MCF 10A (cell line): ENCODE measurements around the gene WNT10A. TPM values are rescaled to one million over a fixed set of nuclear protein-coding genes. Genes with fewer than 3 reads are reported as not detected.
"Not testable (repeated sequence)": the region's sequence is repeated elsewhere in the genome, so short reads cannot be mapped to it uniquely, and the experiment has no call there.

Experiments used
- BruUV-seq: library from RNA; stranded (reverse); fragments of 400-500 nt; replicated peaks from 2 replicates; lab custom pipeline; 2021; lab: Mats Ljungman, UMichigan
- CTCF ChIA-PET: fragments of 300-600 bp; sonication (Branson Sonifier 250); formaldehyde crosslinking; extraction: SDS; loops from one replicate; lab custom pipeline; 2021; ENCODE audit warnings: antibody characterized with exemption, inconsistent platforms; lab: Yijun Ruan, JAX
- POLR2A ChIA-PET: fragments of 300-600, 350-650 bp; sonication (Branson Sonifier 250); formaldehyde crosslinking; extraction: SDS; loops from one replicate; lab custom pipeline; 2020; ENCODE audit warnings: antibody characterized with exemption, inconsistent platforms; lab: Yijun Ruan, JAX
- DNase-seq: peaks from one replicate; pipeline ENCODE4 v3.0.0-alpha.2; 2018; ENCODE audit not compliant: unreplicated experiment
- H3K27ac Mint-ChIP-seq: one replicate; pipeline ENCODE4 v1.8.0; 2022; ENCODE audit warnings: mild to moderate bottlenecking, low read depth, mixed read lengths; ENCODE audit not compliant: unreplicated experiment
- H3K27me3 Mint-ChIP-seq: one replicate; pipeline ENCODE4 v1.8.0; 2022; ENCODE audit warnings: mixed read lengths; ENCODE audit not compliant: insufficient read depth, unreplicated experiment
- H3K36me3 Mint-ChIP-seq: one replicate; pipeline ENCODE4 v1.8.0; 2022; ENCODE audit warnings: mild to moderate bottlenecking, moderate library complexity, mixed read lengths; ENCODE audit not compliant: insufficient read depth, unreplicated experiment
- H3K4me1 Mint-ChIP-seq: one replicate; pipeline ENCODE4 v1.8.0; 2022; ENCODE audit warnings: mixed read lengths; ENCODE audit not compliant: insufficient read depth, unreplicated experiment
- H3K4me3 Mint-ChIP-seq: one replicate; pipeline ENCODE4 v1.8.0; 2022; ENCODE audit warnings: mild to moderate bottlenecking, moderate library complexity, mixed read lengths; ENCODE audit not compliant: unreplicated experiment
- H3K9me3 Mint-ChIP-seq: one replicate; pipeline ENCODE4 v1.8.0; 2022; ENCODE audit warnings: mixed read lengths; ENCODE audit not compliant: unreplicated experiment
- CTCF ChIP-seq: fragments of 200-600 bp; IDR thresholded peaks from one replicate; pipeline ENCODE4 v1.8.0; 2022; ENCODE audit warnings: antibody characterized with exemption, mild to moderate bottlenecking; ENCODE audit not compliant: unreplicated experiment
- intact Hi-C: fragments of 100-400 bp; cut with micrococcal nuclease; formaldehyde crosslinking; loops from 2 replicates; pipeline ENCODE4 v1.14.1; 2022
- total RNA-seq: library from RNA; stranded (reverse); gene quantifications from 2 replicates; pipeline ENCODE4 v1.2.3, GENCODE V29; 2022

WNT10A gene
- total RNA-seq, 1 experiment from 2014 or later = not detected

- ChIA-PET CTCF (no interaction called here), POLR2A (no interaction called here)
- Mint-ChIP-seq H3K27me3 (peaks cover 61% of the 10 kb centered on the region), H3K27ac (no peak overlapping the region), H3K9me3 (no peaks in the 10 kb centered on the region), H3K36me3 (peaks cover 7% of the 10 kb centered on the region), H3K4me1 (no peaks in the 10 kb centered on the region), H3K4me3 (no peak overlapping the region)
- no peak for DNase-seq
- intact Hi-C loops = no loop called here
- TF ChIP-seq CTCF = no peak
- BruUV-seq = no TSS peak
Observed at GRCh38 chr2:218925434-218925833, 44.8 kb downstream of the WNT10A start.

GRCh38 chr2:218927422-218927821 lies 46.8 kb downstream of the WNT10A start:
- peaks cover 52% of the 10 kb centered on the region for H3K27me3 Mint-ChIP-seq
- no TSS peak for BruUV-seq
- H3K27ac Mint-ChIP-seq = no peak overlapping the region

GRCh38 chr2:218927876-218928275 lies 47.2 kb downstream of the WNT10A start:
- ChIA-PET POLR2A (interaction anchor here (0.7 kb wide), 1 partner anchor 19 kb away, joined by 3 read pairs; no protein-coding TSS in a partner anchor), CTCF (interaction anchor here (1.0 kb wide), 1 partner anchor 218 kb away, joined by 7 read pairs; no protein-coding TSS in a partner anchor)
- TF ChIP-seq CTCF = no peak
- Mint-ChIP-seq H3K36me3 (peaks cover 7% of the 10 kb centered on the region), H3K4me3 (no peak overlapping the region), H3K27ac (no peak overlapping the region), H3K27me3 (peaks cover 53% of the 10 kb centered on the region), H3K9me3 (no peaks in the 10 kb centered on the region), H3K4me1 (no peaks in the 10 kb centered on the region)
- intact Hi-C loops = no loop called here
- BruUV-seq = no TSS peak
- no peak for DNase-seq

More at GRCh38 chr2:218927422-218927821, 46.8 kb downstream of the WNT10A start:
- TF ChIP-seq CTCF = no peak
- ChIA-PET POLR2A (interaction anchor here (0.7 kb wide), 1 partner anchor 19 kb away, joined by 3 read pairs; no protein-coding TSS in a partner anchor), CTCF (interaction anchor here (0.7 kb wide), 1 partner anchor 230 kb away, joined by 3 read pairs; no protein-coding TSS in a partner anchor)
- Mint-ChIP-seq H3K9me3 (no peaks in the 10 kb centered on the region), H3K36me3 (peaks cover 7% of the 10 kb centered on the region), H3K4me3 (no peak overlapping the region), H3K4me1 (no peaks in the 10 kb centered on the region)
- DNase-seq = no peak
- intact Hi-C loops = no loop called here

GRCh38 chr2:218930488-218930887 lies 49.8 kb downstream of the WNT10A start:
- H3K4me3 Mint-ChIP-seq, BruUV-seq, CTCF ChIA-PET, H3K27ac Mint-ChIP-seq, H3K36me3 Mint-ChIP-seq, intact Hi-C loops, POLR2A ChIA-PET, DNase-seq, H3K9me3 Mint-ChIP-seq, H3K4me1 Mint-ChIP-seq: not testable (repeated sequence)
- peaks cover 60% of the 10 kb centered on the region for H3K27me3 Mint-ChIP-seq

- DNase-seq, H3K9me3 Mint-ChIP-seq, CTCF ChIA-PET, H3K36me3 Mint-ChIP-seq, intact Hi-C loops, H3K4me3 Mint-ChIP-seq, H3K27ac Mint-ChIP-seq, POLR2A ChIA-PET, BruUV-seq, H3K4me1 Mint-ChIP-seq: not testable (repeated sequence)
- H3K27me3 Mint-ChIP-seq = peaks cover 60% of the 10 kb centered on the region
Observed at GRCh38 chr2:218931751-218932150, 51.1 kb downstream of the WNT10A start.

Other genes starting within 250 kb of the WNT10A start
- 33.7 and 37.8 TPM in 2 replicates for gene ZNF142, start 221.2 kb upstream of the WNT10A start, total RNA-seq
- gene BCS1L, start 221.2 kb upstream of the WNT10A start, total RNA-seq = 71.1 and 96.0 TPM in 2 replicates
- 58.9 and 60.8 TPM in 2 replicates for gene RNF25, start 208.8 kb upstream of the WNT10A start, total RNA-seq
- 20.7 and 35.1 TPM in 2 replicates for gene STK36, start 208.8 kb upstream of the WNT10A start, total RNA-seq
- 33.6 and 38.2 TPM in 2 replicates for gene TTLL4, start 170.0 kb upstream of the WNT10A start, total RNA-seq
- gene CYP27A1, start 98.7 kb upstream of the WNT10A start, total RNA-seq = 0.12 TPM in 1 of 2 replicates, not detected in the other
- gene PRKAG3, start 49.0 kb upstream of the WNT10A start, total RNA-seq = not detected in 2 replicates
- not detected in 2 replicates for gene WNT6, start 21.0 kb upstream of the WNT10A start, total RNA-seq
- gene CDK5R2, start 78.8 kb downstream of the WNT10A start, total RNA-seq = not detected in 2 replicates
- not detected in 2 replicates for gene FEV, start 104.3 kb downstream of the WNT10A start, total RNA-seq
- not detected in 2 replicates for gene CRYBA2, start 112.6 kb downstream of the WNT10A start, total RNA-seq
- gene CFAP65, start 160.7 kb downstream of the WNT10A start, total RNA-seq = not detected in 2 replicates
- not detected in 2 replicates for gene IHH, start 180.1 kb downstream of the WNT10A start, total RNA-seq